ENCODE data around the gene CCNY.

- TF ChIP-seq CTCF (IDR thresholded peaks at IDR 0.05) (no peak), POLR2A (IDR thresholded peaks at IDR 0.05) (no peak)
These were observed 232.9 kb downstream of the CCNY start for GRCh38 chr10:35569111-35569707.

All from Peyer's patch (tissue), 4 donors.